ENCODE measurements around the gene PLCH1.

DNA sequence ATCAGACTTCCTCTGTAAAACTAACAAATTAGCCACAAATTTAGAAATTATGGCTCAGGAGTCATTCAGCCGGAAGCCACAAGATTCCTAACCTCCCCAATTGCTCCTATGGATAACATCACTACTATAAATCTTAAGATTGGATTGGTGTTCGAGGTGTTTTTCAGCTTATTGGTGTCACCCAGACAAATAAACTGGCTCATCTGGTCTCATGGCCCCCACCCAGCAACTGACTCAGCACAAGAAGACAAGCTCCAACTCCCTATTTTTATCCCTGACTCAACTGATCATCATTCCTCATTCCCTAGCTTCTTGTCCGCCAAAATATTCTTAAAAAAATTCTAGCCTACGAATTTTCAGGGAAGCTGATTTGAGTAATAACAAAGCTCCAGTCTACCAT is 316.3 kb downstream of the PLCH1 start:
- TF ChIP-seq, protein P1, sequence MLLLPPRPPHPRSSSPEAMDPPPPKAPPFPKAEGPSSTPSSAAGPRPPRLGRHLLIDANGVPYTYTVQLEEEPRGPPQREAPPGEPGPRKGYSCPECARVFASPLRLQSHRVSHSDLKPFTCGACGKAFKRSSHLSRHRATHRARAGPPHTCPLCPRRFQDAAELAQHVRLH (tag by site-specific recombination; IDR thresholded peaks at IDR 0.05) = no peak
- TF ChIP-seq, protein P2, sequence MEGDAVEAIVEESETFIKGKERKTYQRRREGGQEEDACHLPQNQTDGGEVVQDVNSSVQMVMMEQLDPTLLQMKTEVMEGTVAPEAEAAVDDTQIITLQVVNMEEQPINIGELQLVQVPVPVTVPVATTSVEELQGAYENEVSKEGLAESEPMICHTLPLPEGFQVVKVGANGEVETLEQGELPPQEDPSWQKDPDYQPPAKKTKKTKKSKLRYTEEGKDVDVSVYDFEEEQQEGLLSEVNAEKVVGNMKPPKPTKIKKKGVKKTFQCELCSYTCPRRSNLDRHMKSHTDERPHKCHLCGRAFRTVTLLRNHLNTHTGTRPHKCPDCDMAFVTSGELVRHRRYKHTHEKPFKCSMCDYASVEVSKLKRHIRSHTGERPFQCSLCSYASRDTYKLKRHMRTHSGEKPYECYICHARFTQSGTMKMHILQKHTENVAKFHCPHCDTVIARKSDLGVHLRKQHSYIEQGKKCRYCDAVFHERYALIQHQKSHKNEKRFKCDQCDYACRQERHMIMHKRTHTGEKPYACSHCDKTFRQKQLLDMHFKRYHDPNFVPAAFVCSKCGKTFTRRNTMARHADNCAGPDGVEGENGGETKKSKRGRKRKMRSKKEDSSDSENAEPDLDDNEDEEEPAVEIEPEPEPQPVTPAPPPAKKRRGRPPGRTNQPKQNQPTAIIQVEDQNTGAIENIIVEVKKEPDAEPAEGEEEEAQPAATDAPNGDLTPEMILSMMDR (tag by site-specific recombination; IDR thresholded peaks at IDR 0.05) = no peak
- TF ChIP-seq ZNF248 (tag by site-specific recombination; IDR thresholded peaks at IDR 0.05) = no peak
- TF ChIP-seq, protein P3, sequence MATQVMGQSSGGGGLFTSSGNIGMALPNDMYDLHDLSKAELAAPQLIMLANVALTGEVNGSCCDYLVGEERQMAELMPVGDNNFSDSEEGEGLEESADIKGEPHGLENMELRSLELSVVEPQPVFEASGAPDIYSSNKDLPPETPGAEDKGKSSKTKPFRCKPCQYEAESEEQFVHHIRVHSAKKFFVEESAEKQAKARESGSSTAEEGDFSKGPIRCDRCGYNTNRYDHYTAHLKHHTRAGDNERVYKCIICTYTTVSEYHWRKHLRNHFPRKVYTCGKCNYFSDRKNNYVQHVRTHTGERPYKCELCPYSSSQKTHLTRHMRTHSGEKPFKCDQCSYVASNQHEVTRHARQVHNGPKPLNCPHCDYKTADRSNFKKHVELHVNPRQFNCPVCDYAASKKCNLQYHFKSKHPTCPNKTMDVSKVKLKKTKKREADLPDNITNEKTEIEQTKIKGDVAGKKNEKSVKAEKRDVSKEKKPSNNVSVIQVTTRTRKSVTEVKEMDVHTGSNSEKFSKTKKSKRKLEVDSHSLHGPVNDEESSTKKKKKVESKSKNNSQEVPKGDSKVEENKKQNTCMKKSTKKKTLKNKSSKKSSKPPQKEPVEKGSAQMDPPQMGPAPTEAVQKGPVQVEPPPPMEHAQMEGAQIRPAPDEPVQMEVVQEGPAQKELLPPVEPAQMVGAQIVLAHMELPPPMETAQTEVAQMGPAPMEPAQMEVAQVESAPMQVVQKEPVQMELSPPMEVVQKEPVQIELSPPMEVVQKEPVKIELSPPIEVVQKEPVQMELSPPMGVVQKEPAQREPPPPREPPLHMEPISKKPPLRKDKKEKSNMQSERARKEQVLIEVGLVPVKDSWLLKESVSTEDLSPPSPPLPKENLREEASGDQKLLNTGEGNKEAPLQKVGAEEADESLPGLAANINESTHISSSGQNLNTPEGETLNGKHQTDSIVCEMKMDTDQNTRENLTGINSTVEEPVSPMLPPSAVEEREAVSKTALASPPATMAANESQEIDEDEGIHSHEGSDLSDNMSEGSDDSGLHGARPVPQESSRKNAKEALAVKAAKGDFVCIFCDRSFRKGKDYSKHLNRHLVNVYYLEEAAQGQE (tag by site-specific recombination; IDR thresholded peaks at IDR 0.05) = no peak
- no peak for TF ChIP-seq GLI4 (tag by site-specific recombination; IDR thresholded peaks at IDR 0.05)
- TF ChIP-seq ZNF76 (tag by site-specific recombination; IDR thresholded peaks at IDR 0.05; ENCODE audit: borderline replicate concordance, low read depth) = no peak
- no peak for TF ChIP-seq YY2 (tag by site-specific recombination; IDR thresholded peaks at IDR 0.05)
- TF ChIP-seq ZNF544 (tag by site-specific recombination; IDR thresholded peaks at IDR 0.05) = no peak
- no peak for TF ChIP-seq ZBTB7A (tag by site-specific recombination; IDR thresholded peaks at IDR 0.05; ENCODE audit: low read depth)
- no peak for TF ChIP-seq FEZF1 (tag by site-specific recombination; IDR thresholded peaks at IDR 0.05)
- TF ChIP-seq ZEB2 (tag by site-specific recombination; IDR thresholded peaks at IDR 0.05) = no peak
- no peak for TF ChIP-seq KLF10 (tag by site-specific recombination; IDR thresholded peaks at IDR 0.05)
- no peak for TF ChIP-seq ZNF596 (tag by site-specific recombination; IDR thresholded peaks at IDR 0.05)
- TF ChIP-seq, protein P4, sequence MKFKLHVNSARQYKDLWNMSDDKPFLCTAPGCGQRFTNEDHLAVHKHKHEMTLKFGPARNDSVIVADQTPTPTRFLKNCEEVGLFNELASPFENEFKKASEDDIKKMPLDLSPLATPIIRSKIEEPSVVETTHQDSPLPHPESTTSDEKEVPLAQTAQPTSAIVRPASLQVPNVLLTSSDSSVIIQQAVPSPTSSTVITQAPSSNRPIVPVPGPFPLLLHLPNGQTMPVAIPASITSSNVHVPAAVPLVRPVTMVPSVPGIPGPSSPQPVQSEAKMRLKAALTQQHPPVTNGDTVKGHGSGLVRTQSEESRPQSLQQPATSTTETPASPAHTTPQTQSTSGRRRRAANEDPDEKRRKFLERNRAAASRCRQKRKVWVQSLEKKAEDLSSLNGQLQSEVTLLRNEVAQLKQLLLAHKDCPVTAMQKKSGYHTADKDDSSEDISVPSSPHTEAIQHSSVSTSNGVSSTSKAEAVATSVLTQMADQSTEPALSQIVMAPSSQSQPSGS (tag by site-specific recombination; IDR thresholded peaks at IDR 0.05; ENCODE audit: low read depth) = no peak
